HG03108 (cell line): ENCODE data around the gene CPB1.
"Not testable (repeated sequence)": the region's sequence is repeated elsewhere in the genome, so short reads cannot be mapped to it uniquely, and the experiment has no call there.

Experiments
- ATAC-seq: cut with Tn5 transposase; IDR thresholded peaks from one replicate; pipeline ENCODE4 v1.9.1; 2021; ENCODE audit warnings: moderate library complexity; ENCODE audit not compliant: unreplicated experiment

The CPB1 gene

GRCh38 chr3:148827585-148827984, at the start of gene CPB1:
Gene CPB1 (plus strand): TSS chr3:148827811. CDS start chr3:148827824, 13 bp downstream.
- ATAC-seq, result no peak

- no peak for ATAC-seq
These were observed 48.7 kb upstream of the CPB1 start for GRCh38 chr3:148778926-148779325.

DNA sequence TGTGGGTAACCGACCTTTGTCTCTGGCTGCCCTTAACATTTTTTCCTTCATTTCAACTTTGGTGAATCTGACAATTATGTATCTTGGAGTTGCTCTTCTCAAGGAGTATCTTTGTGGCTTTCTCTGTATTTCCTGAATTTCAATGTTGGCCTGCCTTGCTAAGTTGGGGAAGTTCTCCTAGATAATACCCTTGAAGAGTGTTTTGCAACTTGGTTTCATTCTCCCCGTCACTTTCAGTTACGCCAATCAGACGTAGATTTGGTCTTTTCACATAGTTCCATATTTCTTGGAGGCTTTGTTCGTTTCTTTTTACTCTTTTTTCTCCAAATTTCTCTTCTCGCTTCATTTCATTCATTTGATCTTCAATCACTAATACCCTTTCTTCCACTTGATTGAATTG, 42.6 kb upstream of the CPB1 start:
- ATAC-seq, result not testable (repeated sequence)

- not testable (repeated sequence) for ATAC-seq
These were observed 41.5 kb upstream of the CPB1 start for GRCh38 chr3:148786159-148786558.

GRCh38 chr3:148789146-148789545, 38.5 kb upstream of the CPB1 start:
- no peak for ATAC-seq

GRCh38 chr3:148789906-148790305, 37.7 kb upstream of the CPB1 start:
- ATAC-seq, result no peak

DNA sequence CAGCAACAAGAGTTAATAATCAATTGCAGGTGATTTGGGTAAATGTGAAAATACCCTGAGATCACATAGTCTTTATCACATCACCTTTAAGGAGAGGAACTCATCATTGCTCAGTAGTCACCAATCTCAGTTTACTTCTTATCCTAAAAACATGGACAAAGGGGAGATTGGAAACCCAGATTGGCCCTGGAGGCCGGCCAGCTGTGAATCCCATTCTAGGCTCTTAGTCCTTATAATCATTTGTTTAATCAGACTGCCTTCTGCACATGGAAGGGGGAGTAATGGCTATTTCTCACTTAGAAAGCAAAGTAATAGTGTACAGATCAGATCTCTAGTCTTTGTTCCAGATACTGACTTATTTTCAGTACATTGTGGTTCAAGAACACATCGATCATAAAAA, 37.2 kb upstream of the CPB1 start:
- no peak for ATAC-seq

DNA sequence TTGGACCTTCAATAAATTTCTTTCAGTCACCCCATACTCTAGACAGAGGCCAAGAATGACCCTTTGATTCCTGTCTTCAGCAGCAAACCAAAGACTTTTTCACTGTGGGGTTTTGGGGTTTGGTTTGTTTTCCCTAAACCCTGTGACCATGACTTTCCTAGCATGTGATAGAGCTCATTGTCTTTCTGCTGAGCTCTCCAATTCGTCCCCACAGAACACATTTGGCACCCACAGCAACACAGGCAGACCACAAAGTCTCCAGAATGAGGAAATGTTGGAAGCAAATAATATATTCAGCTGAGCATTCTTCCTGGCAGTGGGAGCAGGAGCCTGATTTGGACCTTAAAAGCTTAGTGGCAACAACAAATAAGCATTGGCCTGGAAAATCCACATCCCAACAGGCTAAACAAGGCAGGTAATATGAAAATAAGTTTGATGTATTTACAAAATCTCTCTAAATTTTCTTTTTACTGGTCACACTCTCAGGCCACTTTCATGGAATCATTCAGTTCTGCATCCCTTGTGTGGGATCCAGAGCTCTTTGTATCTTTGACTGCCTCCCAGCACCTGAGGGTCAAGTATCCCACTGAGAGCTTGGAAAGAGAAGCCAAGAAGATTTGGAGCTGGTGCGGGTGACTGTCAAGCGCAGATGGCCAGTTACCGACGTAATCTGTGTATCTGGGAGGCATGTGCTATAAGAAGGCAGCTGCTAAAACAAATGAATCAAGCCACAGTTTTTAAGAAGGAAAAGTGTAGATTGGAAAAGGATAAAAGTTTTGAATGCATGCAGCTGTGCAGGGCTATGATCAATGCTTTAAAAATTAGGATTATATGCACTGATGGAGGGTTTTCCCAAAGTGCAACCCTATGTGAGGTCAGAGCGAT, 36.5 kb upstream of the CPB1 start:
- no peak for ATAC-seq

DNA sequence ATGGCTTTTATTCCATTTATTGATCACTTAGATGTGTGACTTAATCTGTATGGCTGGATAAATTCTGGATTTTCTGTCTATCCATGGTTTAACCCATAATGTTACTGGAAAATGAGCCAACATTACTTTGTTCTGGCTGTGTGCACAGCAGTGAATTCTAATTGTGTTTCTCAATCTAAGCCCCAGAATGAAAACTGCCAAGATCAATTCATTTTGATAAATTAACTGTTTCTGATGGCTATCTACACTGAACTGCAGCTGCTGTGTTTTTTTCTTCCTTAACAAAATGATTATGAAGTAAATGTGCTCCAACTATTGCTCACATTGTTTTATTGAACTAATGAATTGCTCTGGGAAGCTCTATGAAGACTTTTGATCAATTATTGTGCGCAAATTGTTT, 35.7 kb upstream of the CPB1 start:
- ATAC-seq, result no peak

GRCh38 chr3:148792516-148792915, 35.1 kb upstream of the CPB1 start:
- no peak for ATAC-seq

DNA sequence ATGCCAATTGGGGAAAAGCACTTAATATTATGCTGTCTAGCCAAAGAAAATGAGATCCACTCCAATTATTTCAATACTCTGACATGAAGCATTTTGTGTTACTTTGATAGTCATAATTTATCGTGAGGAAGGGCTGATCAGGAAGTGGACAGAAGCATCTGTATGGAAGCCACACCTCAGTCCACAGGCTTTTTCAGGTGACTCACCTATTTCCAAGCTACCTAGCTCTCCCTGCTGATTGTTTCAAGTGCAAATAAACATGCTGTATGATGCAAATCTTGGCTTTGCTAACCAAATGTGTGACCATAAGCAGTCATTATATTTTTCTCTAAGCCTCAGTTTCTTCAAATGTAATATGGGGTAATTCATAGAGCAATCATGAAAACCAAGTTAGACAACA, 30.8 kb upstream of the CPB1 start:
- no peak for ATAC-seq

GRCh38 chr3:148797795-148798194, 29.8 kb upstream of the CPB1 start:
- ATAC-seq, result no peak

DNA sequence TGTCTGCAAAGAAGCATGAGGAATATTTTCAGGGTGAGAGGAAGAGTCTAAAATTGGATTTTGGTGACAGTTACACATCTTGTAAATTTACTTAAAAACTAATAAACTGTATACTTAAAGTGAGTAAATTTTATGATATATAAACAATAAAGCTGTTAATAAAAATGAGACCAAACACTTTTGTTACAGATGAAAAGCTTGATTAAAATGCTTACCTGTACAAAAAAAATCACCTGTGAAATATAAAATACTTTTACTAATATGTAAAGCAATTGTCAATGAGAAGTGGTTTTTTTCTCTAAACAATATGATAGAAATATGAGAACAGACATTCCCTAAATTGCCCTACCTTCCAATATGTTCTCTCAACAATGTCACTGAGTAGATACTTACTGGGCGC, 27.2 kb upstream of the CPB1 start:
- ATAC-seq, result no peak

- ATAC-seq, result no peak
These were observed 17.8 kb upstream of the CPB1 start for GRCh38 chr3:148809835-148810234.

DNA sequence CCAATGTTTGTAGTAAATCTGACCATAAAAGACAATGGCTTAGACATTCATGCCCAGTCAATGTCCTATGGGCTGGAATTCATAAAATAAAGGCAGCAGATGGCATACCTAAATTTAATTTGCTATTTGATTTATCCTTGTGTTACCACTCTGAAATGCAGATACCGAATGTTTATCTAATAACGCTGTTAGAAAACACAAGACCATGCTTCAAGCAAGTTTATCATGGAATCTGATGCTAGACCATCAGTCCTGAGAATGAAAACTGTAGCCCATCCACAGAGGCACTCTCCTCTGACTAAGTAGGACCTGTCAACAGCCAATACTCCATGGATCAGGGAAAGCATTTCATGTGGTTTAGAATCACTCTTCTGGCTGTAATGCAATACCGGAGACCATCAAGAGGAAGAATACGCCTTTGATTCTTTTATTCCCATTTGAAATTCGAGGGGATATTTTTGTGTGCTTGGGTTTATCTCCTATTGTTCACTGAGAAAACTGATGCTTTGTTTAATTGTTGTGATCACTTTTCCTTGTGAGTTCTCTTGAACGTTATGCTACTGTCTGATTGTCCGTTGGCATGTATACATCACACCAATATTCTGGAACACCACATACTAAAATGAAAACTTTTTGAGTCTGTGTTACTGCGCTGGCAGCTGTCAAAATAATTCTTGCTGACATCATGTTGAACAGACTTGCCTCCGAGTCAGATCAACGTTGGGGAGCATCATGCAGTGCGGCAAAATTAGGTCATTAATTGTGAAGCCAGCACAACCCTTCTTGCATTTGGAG, 12.1 kb upstream of the CPB1 start:
- ATAC-seq, result no peak

DNA sequence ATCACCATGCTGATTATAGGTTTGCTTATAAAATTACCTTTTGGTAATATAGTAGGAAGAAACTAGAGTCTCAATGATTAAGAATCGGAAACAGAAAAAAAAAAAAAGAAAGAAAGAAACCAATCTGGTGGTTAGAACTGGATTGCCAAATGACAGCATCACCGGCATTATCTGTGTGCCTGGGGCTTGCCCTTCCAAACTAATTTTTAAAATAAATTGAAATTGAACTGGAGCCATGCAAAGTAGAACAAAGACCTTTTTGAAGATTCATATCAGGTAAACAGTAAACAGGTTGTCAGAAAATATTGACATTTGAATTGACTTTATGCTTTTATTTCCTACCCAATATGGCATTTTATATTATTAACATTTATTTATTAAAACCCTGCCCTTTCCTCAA, 11.2 kb upstream of the CPB1 start:
- no peak for ATAC-seq

- no peak for ATAC-seq
These were observed 10.6 kb upstream of the CPB1 start for GRCh38 chr3:148816981-148817525.

DNA sequence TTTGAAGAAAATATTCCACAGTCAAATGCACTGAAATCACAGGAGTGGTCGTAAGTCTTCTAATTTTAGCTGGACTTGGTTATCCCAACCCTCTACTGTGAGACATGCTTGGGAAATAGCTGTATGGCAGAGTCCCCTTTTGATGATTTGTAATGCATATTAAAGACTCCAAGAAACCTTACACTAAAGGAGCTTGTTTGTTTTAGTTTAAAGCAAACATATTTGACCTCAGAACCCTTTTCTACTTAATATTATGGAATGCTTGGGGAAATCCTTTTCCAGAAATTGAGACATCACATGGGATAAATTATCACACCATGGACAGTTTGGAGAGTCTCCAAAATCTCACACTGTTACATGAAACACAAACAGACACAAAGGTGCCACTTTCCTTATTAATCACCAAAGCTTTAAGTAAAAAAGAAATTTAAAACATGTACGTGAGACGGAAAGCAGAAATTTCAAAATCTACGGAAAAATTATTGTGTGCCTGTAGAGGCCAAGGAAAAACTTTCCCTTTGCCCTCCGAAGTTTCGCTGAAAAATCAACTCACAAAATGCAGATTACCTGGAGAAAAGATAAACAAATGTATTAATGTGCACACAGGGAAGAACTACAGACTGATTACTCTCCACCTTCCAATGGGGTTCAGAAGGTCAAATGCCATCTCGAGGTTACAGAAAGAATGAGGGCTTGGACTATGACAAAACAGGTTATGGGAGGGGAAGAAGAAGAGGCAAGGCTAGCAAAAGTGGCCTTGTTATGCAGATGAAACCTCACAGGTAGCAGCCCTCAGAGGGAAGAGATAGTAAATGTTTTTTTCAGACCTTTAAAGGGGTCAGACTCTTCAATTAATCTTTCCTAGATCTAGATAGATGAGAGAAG, 7.0 kb upstream of the CPB1 start:
- no peak for ATAC-seq

GRCh38 chr3:148823026-148823425, 4.6 kb upstream of the CPB1 start:
- no peak for ATAC-seq

DNA sequence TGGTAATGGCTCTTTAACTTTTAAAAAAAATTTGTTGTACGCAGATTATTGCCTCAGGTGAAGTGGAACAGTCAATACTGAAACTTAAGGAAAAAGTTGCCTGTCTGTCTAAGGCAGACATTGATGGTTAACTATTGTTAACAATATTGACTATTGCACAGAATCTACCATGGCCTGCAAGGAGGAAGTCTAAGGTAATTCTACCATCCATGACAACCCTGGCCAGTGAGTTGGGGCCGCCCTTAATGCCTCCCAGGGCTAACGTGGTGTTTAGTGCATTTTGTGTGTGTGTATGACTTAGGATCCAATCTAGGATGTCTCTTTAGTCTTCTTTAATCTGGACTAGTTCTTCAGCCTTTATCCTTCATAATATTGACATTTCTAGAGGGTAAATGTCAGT, 2.1 kb upstream of the CPB1 start:
- no peak for ATAC-seq

DNA sequence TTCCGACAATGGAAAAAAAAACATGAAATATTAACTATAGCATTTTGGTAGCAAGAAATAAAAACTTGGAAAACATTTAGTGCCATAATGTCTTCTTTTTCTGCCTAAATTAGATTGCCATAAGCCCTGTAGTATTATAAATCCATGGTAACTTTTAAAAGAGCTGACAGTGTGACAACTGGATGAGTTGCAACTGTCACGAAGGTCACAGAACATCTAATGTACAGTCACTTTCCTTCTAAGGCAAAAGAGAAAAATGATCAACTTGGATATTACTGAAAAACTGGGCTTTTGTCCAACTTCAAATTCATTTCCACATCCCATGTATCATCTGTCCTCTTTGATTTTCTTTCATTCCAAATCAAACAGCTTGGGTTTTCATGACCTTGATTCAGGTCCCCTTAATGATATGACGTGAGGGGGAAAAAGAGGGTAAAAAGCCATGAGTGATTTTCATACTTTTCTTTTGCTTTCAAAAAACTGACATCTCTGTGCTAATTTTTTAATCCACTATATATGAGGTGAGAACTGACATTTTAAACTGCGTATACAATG, 602 bp downstream of the CPB1 start:
- ATAC-seq, result no peak
